Stimulated activated naive CD8-positive, alpha-beta T cell treated with anti-CD3 and anti-CD28 coated beads, Interleukin-15, Interleukin-2, amounts not matched to agents 100 U/mL and 50 U/mL, for 24 hours (primary cell): ENCODE measurements around the gene ACO2.
"Not testable (repeated sequence)": the region's sequence is repeated elsewhere in the genome, so short reads cannot be mapped to it uniquely, and the experiment has no call there.

Experiments used
- ATAC-seq: fragments of 150-1000 bp; cut with Tn5 transposase; one replicate; pipeline ENCODE4 v1.10.0; 2021
- DNase-seq: peaks from one replicate; pipeline ENCODE4 v3.0.0; 2021

ACO2 gene

GRCh38 chr22:41468381-41469217 is at the start of gene ACO2, which contains the start of gene PHF5A:
Gene ACO2 (plus strand): TSS chr22:41469117. CDS start chr22:41469147, 30 bp downstream.
Gene PHF5A (minus strand): TSS chr22:41468692. CDS start chr22:41468653, 39 bp downstream.
- ATAC-seq (peak; percentile 95), DNase-seq (peak; percentile 99)

- peak; percentile 30 for DNase-seq
- peak; percentile 72 for ATAC-seq
These were observed 43.1 kb upstream of the ACO2 start for GRCh38 chr22:41425660-41426365.

DNA sequence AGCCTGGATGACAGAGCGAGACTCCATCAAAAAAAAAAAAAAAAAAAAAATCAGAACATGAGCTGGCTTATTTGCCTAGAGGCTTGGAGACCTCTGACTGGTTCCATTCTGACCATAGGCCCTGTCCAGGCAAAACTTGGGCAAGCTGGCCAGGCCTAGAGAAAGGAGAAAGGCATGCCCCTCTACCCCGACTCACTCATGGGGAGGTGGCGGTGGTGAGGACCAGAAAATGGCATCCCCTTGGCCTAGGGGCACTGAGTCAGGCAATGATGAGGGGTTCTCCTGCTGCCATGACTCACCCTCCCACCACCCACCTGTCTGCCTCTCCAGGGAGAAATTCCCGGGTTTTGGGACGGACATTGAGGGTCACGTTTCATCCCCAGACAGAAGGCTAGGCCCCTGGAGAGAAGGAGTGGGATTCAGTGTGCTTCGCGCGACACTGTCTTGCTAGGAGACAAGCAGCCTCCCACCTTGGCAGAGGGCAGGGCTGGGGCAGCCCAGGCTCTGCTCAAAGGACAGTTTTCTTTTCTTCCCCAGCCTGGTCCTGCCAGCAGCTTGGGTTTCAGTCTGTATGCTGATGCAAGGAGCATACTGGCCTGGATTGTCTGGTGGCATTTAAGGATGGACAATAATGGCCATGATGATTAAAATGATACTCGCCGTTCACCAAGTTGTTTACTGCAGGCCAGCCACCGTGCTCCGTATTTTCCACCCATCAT is 39.5 kb upstream of the ACO2 start:
- ATAC-seq, result no peak
- DNase-seq, result no peak

- ATAC-seq, result no peak
These were observed 39.0 kb upstream of the ACO2 start for GRCh38 chr22:41429951-41430332.

GRCh38 chr22:41431656-41432055 is 37.3 kb upstream of the ACO2 start:
- ATAC-seq, result no peak
- DNase-seq, result no peak

More at GRCh38 chr22:41429951-41430332, 39.0 kb upstream of the ACO2 start:
- DNase-seq, result no peak

DNA sequence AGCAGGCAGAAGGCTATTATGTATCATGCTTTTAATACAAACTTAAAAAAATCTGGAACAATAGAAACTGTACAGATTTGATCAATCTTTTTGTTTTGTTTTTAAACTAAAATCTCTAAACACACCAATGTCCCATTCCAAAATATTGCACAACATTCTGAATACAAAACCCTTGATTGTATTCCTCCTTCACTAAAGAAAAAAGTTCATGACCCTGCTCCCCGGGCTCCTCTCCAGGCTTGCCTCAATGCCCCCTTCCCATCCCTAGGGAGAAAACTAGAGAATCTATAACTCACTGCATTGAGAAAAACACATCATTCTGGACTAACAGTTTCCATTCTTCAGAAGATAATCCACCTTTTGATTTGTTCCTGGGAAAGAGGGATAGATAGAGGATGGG is 35.4 kb upstream of the ACO2 start:
- DNase-seq, result not testable (repeated sequence)

DNA sequence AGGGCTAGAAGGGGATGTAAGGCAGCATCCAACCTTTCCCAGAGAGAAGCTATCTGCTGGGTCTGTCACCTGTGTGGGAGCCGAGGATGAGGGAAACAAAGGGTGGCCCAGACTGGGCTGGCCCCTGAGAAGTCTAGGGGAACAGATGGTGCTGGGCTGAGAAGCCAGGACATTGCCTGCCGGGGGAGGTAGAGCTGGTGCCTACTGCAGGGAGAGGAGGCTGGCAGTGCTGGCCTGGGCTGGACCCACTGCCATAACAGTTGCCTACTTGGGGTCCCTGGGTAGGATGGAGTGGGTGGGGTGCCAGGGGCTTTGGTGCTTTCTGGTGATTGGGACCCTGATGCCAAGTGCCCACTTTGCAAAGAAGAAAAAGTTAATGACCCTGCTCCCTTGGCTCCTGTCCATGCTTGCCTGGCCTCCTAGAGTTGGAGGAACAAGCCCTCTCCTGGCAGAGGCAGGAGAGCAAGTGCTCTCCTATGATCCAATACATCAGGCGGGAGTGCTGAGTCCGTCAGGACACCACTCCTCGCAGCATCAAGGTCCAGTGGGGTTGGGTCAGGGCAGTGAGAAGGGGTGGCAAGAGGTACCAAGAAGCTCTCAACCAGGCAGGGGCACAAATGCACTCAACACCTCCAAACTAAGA is 34.4 kb upstream of the ACO2 start:
- not testable (repeated sequence) for DNase-seq, ATAC-seq

More for the DNA sequence above, 35.4 kb upstream of the ACO2 start:
- ATAC-seq, result not testable (repeated sequence)

- no peak for ATAC-seq
- no peak for DNase-seq
These were observed 33.4 kb upstream of the ACO2 start for GRCh38 chr22:41435560-41435959.

- ATAC-seq (no peak), DNase-seq (no peak)
These were observed 32.4 kb upstream of the ACO2 start for GRCh38 chr22:41436322-41437113.

DNA sequence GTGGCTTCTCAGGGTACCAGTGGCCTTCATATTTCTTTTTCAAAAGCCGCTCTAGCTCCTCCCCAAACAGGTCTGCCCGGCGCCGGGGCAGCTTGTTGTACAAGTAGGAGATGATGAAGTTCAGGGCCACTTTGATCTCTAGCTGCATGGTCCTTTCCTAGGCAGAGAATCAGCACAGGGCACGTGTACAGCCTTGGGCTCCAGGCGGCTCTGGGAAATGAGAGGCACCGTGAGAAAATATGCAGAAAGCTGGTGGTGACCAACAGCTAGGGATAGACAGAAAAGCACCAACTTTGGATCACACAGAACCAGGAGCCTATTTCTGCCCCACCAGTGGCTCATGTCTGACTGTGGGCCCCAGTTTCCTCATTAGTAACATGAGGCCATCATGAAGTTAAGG is 31.7 kb upstream of the ACO2 start:
- ATAC-seq (no peak), DNase-seq (no peak)

DNA sequence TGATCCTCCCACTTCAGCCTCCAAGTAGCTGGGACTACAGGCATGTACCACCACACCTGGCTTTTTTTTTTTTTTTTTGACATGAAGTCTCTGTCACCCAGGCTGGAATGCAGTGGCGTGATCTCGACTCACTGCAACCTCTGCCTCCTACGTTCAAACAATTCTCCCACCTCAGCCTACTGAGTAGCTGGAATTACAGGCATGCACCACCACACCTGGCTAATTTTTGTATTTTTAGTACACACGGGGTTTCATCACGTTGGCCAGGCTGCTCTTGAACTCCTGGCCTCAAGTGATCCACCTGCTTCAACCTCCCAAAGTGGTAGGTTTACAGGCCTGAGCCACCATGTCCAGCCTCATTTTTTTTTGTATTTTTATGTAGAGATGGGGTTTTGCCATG is 28.4 kb upstream of the ACO2 start:
- DNase-seq, ATAC-seq: not testable (repeated sequence)

DNA sequence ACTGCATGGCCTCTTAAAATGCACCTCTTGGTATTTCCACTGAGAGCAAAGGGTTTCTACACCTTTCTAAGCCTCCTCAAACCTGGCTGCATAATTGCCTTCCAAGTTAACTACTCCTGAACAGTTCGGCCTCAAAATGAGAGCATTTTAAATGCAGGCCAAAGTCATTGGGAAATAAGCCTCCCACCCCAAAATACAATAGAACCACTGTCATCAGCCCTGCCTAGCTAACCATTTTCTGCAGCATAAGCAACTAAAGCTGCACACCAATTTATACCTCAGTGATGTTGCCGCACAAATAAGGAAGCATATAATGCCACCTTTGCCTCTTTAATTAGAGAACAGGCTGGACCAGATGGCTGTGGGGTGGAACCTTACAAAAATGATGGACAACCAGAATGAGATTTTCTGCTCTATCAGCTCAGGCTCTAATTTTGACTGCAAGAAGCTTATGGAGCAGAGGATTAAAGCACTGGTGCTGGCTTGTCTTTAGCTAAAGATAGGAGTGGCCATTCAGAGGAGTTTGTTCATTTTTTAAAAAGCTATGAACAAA is 26.6 kb upstream of the ACO2 start:
- no peak for ATAC-seq
- no peak for DNase-seq

GRCh38 chr22:41444360-41445128 is 24.4 kb upstream of the ACO2 start:
- peak; percentile 93 for DNase-seq
- peak; percentile 65 for ATAC-seq

- ATAC-seq (no peak), DNase-seq (peak; percentile 37)
These were observed 23.5 kb upstream of the ACO2 start for GRCh38 chr22:41445129-41446056.

DNA sequence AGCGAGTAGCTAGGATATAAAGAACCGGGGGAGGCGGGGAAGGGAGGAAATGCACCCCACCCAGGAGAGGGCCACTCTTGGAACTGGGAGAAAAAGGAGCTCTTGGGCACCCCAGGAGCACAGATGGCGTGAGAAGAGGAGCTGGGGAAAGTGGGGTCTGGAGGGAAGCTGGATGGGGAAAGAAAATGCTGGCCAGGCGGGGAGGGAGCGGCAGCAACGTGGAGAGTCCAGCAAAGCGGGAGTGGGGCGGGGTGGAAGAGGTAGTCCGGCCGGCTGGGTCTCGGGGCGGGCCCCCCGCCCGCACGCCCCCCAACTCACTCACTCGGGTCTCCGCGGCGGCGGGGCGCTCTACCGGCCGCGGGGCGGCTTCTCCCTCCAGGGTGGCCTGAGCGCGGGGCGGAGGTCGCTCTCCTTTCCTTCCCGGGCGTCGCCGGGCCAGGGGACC is 22.8 kb upstream of the ACO2 start:
- no peak for DNase-seq
- no peak for ATAC-seq

DNA sequence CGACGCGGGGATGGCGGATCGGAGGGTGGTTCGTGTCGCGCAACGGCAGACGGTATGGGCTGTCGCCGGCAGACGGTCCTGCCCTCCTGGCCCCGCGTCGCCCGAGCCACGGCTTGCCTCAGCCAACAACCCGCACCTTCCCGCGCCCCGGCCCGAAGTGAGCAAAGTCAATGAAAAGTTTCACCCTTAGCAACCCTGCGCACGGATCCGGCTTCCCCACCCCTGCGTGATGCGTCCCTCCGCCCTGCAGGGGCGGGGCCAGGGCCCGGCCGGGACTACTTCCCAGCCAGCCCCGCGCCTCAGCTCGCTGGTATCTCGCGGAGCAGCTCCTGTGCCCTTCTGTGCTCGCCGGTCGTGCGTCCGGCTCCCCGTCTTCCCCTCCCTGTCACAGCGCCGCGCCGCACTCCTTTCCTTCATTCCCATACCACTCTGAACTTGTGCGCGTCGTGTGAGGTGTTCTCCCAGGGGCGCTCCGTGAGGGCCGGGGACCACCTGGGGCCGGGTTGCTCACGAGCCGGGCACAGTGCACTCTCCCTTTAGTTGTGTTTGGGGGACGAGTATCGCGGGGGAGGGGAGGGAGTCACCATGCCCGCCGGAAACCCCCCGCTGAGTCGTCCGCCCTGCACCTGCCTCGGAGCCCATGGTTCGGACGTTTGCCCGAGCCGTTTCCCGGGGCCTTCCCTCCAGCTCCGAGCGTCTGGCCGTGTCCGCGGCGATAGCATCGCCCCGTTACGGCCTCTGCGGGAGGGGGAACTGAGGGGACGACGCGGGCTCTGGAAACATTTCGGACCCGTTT is 22.1 kb upstream of the ACO2 start, which contains the start of gene TOB2:
TOB2 (minus strand) TSS at position 163 of the 796 bp plus-strand sequence. CDS start 9,456 bp downstream, outside the sequence.
- peak; percentile 96 for DNase-seq
- peak; percentile 62 for ATAC-seq

- DNase-seq (peak; percentile 70), ATAC-seq (peak; percentile 2)
These were observed 21.3 kb upstream of the ACO2 start for GRCh38 chr22:41447435-41448188.
